Measurements from ENCODE around the gene ZNF460. TPM values are rescaled to one million over a fixed set of nuclear protein-coding genes. Genes with fewer than 3 reads are reported as not detected.

Gene ZNF460
- total and polyA plus RNA-seq, 2 of the 4 experiments (the other 2 are of a cell fraction), result 3.6 to 55.2 TPM

GRCh38 chr19:57338877-57339276 is 58.6 kb downstream of the ZNF460 start:
- intact Hi-C loops (cut with micrococcal nuclease) (no loop called here), in situ Hi-C loops (cut with MboI; ENCODE audit: low sequenced_read_pairs) (no loop called here), dilution Hi-C loops (cut with HindIII; ENCODE audit: low sequenced_read_pairs, unreplicated experiment) (no loop called here)
- H3K4ac ChIP-seq (ENCODE audit: low read depth, low read length), result no peak overlapping the region
- H2BK5ac ChIP-seq (ENCODE audit: low read depth, low read length, poor library complexity, severe bottlenecking), result no peak overlapping the region
- H4K8ac ChIP-seq (ENCODE audit: low read depth in 2 of 2, low read length in 2 of 2), result no peak overlapping the region
- peaks cover 8% of the 10 kb centered on the region; the same call in 1 of the 2 replicates for H3K9me1 ChIP-seq (ENCODE audit: insufficient read depth, low read length)
- no peak overlapping the region for H2AK5ac ChIP-seq (ENCODE audit: low read depth, low read length)
- TF ChIP-seq NFE2L2 (IDR thresholded peaks at IDR 0.05; ENCODE audit: low read depth, low read length), result no peak
- TF ChIP-seq MAFK (IDR thresholded peaks at IDR 0.05; ENCODE audit: low read depth, low read length), result no peak
- TF ChIP-seq CHD1 (IDR thresholded peaks at IDR 0.05; ENCODE audit: low read depth, low read length), result no peak
- TF ChIP-seq MAZ (IDR thresholded peaks at IDR 0.05; ENCODE audit: borderline replicate concordance, low read depth, low read length), result no peak
- no peak for TF ChIP-seq SMC3 (IDR thresholded peaks at IDR 0.05; ENCODE audit: low read depth, low read length)
- TF ChIP-seq RFX5 (IDR thresholded peaks at IDR 0.05; ENCODE audit: low read depth, low read length), result no peak
- no peak for TF ChIP-seq FOS (IDR thresholded peaks at IDR 0.05; ENCODE audit: low read depth, low read length)
- TF ChIP-seq CEBPB (IDR thresholded peaks at IDR 0.05; ENCODE audit: low read depth, low read length), result no peak
- TF ChIP-seq RAD21 (IDR thresholded peaks at IDR 0.05; ENCODE audit: low read length), result no peak
- TF ChIP-seq USF2 (IDR thresholded peaks at IDR 0.05; ENCODE audit: low read depth, low read length), result no peak
- TF ChIP-seq POLR2A (IDR thresholded peaks at IDR 0.05; ENCODE audit: low read depth, low read length), result no peak
- TF ChIP-seq ELK1 (IDR thresholded peaks at IDR 0.05; ENCODE audit: borderline replicate concordance, low read depth, low read length), result no peak
- no peak for TF ChIP-seq MXI1 (IDR thresholded peaks at IDR 0.05; ENCODE audit: borderline replicate concordance, low read depth, low read length)
- no peak for TF ChIP-seq RCOR1 (IDR thresholded peaks at IDR 0.05; ENCODE audit: insufficient replicate concordance, low read length)
- TF ChIP-seq CTCF (conservative IDR thresholded peaks at IDR 0.05; ENCODE audit: low read depth, low read length), result no peak
- peak; percentile 62 for ATAC-seq (ENCODE audit: low read depth)
- H3K23ac ChIP-seq (ENCODE audit: low read depth, low read length), result no peak overlapping the region
- H2BK15ac ChIP-seq (ENCODE audit: low read depth, low read length), result no peak overlapping the region; the same call in 2 of the 3 replicates
- DNase-seq, result peak; percentile 66
- H4K20me1 ChIP-seq (ENCODE audit: insufficient read depth, low read length), result peaks cover 2% of the 10 kb centered on the region; the same call in 1 of the 2 replicates
- H2AFZ ChIP-seq (replicated peaks; ENCODE audit: low read length, poor library complexity), result peak overlapping the region; percentile 12
- H3K4me3 ChIP-seq (ENCODE audit: insufficient read depth, low read depth, low read length), result no peak overlapping the region
- H3K9me3 ChIP-seq (ENCODE audit: control insufficient read depth, insufficient read depth, low read length), result no peaks in the 10 kb centered on the region
- H3K18ac ChIP-seq (ENCODE audit: low read depth, low read length), result no peak overlapping the region
- no peak overlapping the region for H2AK9ac ChIP-seq (replicated peaks; ENCODE audit: low read depth, low read length, poor library complexity)
- no peak overlapping the region for H3K9ac ChIP-seq (ENCODE audit: low read depth, low read length)
- ChIA-PET POLR2A (ENCODE audit: unreplicated experiment) (no interaction called here), CTCF (no interaction called here)
- no peaks in the 10 kb centered on the region for H3K27me3 ChIP-seq (ENCODE audit: control insufficient read depth, insufficient read depth, low read length)
- peak overlapping the region; percentile 48; the same call in 1 of the 2 replicates for H2BK20ac ChIP-seq (ENCODE audit: low read depth, low read length)
- H4K5ac ChIP-seq (ENCODE audit: low read depth, low read length), result no peak overlapping the region
- H3K4me2 ChIP-seq (ENCODE audit: low read depth, low read length), result no peak overlapping the region
- H3K14ac ChIP-seq (replicated peaks; ENCODE audit: low read depth, low read length), result no peak overlapping the region
- H3K36me3 ChIP-seq (ENCODE audit: control insufficient read depth, insufficient read depth, low read length), result no peaks in the 10 kb centered on the region
- H4K91ac ChIP-seq (ENCODE audit: insufficient read depth, low read depth, low read length), result no peak overlapping the region
- peak overlapping the region; percentile 47; the same call in 1 of the 2 replicates for H2BK120ac ChIP-seq (ENCODE audit: low read depth, low read length)
- H3K79me1 ChIP-seq (ENCODE audit: low read depth in 1 of 2, low read length in 2 of 2), result peaks cover 6 to 9% of the 10 kb centered on the region in 2 experiments; a peak in 3 of 4 replicates
- no peak overlapping the region for H3K56ac ChIP-seq (ENCODE audit: extremely low read depth, insufficient read depth, low read length)
- no TSS peak for BruUV-seq (replicated peaks)
- H3K27ac ChIP-seq (ENCODE audit: insufficient read depth, low read length), result no peak overlapping the region
- WGBS, 2 experiments (ENCODE audit: extremely low coverage in 2 of 2, insufficient read length in 1 of 2), result no CpG with 5 or more reads among the region's 3 CpGs
- H3K4me1 ChIP-seq (ENCODE audit: control insufficient read depth, insufficient read depth, low read length), result no peaks in the 10 kb centered on the region

All from IMR-90 (cell line).